HG02852 (cell line): ENCODE measurements around the gene SAMD4B.
"Not testable (repeated sequence)": the region's sequence is repeated elsewhere in the genome, so short reads cannot be mapped to it uniquely, and the experiment has no call there.

Experiments used
- ATAC-seq: cut with Tn5 transposase; IDR thresholded peaks from one replicate; pipeline ENCODE4 v1.9.1; 2021; ENCODE audit warnings: mild to moderate bottlenecking, moderate library complexity; ENCODE audit not compliant: unreplicated experiment

Gene SAMD4B

GRCh38 chr19:39362682-39363657 lies 20.7 kb downstream of the SAMD4B start:
- no peak for ATAC-seq

DNA sequence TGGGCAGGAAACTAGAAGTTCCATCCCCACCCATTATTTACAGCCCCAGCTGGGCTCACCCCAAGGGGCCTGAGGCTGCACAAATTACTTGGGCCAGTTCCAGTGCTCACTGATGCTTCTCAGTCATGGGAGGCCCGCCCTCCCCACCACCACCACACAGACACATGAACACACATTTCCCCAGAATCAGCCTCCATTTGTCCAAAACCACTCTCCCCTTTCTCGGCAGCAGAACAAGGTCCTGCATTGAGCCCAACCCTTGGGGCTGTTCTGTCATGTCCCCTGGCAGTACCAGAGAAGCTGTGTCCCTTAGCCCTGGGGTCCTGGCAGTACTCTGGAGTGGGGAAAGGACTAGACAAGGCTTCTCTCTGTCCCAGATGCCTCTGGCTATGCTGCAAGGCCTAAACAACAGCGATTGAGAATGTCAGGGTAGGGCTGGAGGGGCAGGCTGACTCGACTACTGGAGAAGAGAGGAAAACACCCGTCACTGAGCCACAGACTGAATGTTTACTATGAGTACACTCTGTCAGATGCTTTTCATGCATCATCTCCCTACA lies 21.8 kb downstream of the SAMD4B start:
- ATAC-seq = no peak

DNA sequence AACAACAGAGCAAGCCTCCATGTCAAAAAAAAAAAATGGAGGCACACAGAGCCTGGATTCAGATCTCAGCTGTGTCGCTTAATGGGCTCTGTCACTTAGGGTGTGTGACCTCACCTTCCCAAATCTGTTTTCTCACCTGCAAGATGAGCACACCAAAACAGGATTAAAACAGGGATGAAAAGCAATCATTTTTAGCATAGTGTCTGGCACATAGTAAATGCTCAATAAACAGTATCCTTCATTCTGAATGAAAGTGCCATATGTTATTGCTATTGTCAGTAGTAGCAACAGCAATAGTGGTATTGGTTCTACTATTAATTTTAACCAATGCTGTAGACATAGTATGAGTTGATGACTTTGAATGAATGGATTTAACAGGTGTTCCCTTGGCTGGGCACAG lies 23.3 kb downstream of the SAMD4B start:
- ATAC-seq = no peak

GRCh38 chr19:39369200-39369599 lies 27.0 kb downstream of the SAMD4B start:
- ATAC-seq = no peak

DNA sequence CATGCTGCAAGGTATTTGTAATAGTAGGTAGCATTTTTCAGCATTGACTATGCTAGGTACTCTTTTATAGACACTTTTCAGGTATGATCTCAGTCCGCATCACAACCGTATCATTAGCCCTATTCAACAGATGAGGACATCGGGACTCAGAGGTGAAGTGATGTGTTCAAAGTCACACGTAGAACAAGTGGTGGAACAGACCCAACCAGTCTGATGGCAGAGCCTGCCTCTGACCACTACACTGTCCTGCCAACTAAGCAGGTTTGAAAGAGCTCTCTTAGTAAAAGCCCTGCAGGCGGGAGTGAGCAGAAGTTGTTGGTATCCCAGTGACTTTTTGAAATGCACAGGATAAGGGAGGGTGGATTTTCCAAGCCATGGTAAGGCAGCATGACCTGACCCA lies 28.5 kb downstream of the SAMD4B start:
- no peak for ATAC-seq

DNA sequence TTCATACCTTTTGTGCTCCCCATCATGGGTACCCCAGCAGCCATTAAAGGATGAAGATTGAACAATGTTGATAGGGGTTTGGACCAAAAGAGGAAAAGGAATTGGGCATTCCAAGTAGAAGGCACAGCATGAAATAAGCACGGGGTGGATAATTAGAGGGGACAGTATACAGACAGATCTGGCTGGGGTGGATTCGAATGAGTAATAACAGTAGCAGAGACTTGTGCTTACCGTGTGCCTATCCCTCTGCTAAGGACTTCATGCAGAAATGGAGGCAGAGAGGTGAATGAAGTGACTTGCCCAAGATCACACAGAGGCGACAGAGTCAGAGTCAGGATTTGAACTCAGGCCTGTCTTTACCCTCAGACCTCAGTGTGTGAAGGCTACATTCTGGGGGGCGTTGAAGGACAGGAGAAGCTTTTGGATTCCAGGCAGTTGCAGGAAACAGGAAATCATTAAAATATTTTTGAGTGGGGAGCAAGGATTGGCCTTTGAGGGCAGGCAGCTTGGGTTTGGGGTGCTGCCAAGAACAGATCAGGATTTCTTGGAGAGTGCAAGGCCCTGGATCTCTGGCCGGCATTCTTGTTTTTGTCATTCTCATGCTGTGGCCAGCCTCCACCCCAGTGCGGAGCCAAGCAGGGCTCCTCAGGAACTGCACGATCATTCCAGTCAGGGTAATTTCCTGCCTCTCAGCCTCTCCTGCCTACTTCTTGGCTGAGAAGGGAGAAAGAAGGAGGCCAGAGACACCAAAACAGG lies 30.0 kb downstream of the SAMD4B start:
- no peak for ATAC-seq

GRCh38 chr19:39372941-39373340 lies 30.7 kb downstream of the SAMD4B start:
- no peak for ATAC-seq

- ATAC-seq = no peak
Observed at GRCh38 chr19:39375929-39376328, 33.7 kb downstream of the SAMD4B start.

- no peak for ATAC-seq
Observed at GRCh38 chr19:39377373-39378362, 35.4 kb downstream of the SAMD4B start.

- ATAC-seq = not testable (repeated sequence)
Observed at GRCh38 chr19:39379366-39379765, 37.1 kb downstream of the SAMD4B start.

DNA sequence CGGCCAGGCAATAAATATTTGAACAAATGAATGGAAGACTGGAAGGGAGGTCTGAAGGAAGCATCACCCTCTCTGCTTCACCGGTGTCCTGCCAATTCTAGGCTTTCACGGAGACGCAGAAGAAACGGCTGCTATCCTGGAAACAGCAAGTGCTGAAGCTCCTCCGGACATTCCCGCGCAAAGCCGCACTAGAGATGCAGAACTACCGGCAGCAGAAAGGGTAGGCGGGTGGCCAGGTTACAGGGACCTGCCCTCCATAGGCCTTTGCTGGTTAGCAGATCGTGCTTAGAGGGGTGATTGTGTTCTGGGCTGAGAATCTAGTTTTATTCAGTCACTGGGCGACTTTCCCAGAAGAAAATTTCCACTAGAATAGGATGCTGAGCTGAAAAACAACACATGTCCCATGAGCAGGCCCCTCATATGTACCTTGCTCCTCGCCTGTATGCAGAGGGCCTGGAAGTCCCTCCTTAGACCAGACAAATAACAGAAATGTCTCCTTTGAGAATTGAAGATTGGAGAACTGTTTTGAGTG lies 37.7 kb downstream of the SAMD4B start:
- no peak for ATAC-seq

DNA sequence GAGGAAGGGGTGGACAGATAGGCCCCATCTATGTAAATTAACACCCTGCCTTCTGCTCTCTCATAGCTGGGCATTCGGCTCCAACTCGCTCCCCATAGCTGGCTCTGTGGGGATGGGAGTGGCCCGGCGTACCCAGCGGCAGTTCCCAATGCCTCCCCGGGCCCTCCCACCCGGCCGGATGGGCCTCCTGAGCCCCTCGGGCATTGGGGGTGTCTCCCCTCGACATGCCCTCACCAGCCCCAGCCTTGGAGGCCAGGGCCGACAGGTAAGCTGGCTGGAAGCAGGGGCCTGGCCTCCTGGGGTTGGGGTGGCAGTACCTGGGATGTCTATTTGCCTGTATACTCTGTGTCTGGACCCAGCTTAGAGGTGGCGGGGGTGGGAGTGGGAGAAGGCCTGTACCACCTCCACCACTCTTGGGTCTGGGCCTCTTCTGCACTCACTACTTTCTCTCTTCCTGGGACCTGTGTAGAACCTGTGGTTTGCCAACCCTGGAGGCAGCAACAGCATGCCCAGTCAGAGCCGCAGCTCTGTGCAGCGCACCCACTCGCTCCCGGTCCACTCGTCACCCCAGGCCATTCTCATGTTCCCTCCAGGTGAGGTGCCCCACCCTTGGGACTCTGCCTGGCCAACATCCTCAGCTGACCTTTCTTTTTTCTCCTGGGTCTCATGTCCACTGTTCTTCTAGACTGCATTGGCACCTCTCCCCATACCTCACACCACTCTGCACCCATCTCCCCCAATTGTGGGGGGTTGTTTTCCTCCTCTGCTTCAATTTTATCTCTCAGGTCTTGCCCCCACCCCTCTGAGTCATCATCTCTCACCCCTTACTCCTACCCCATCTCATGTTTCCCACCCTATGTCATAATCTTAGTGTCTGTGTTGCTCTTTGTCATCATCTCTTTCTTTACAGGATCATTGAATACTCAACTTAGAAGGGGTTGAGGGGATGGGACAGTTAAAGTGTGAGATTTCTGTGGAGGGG lies 38.6 kb downstream of the SAMD4B start:
- no peak for ATAC-seq

- ATAC-seq = no peak
Observed at GRCh38 chr19:39381910-39382611, 39.8 kb downstream of the SAMD4B start.

DNA sequence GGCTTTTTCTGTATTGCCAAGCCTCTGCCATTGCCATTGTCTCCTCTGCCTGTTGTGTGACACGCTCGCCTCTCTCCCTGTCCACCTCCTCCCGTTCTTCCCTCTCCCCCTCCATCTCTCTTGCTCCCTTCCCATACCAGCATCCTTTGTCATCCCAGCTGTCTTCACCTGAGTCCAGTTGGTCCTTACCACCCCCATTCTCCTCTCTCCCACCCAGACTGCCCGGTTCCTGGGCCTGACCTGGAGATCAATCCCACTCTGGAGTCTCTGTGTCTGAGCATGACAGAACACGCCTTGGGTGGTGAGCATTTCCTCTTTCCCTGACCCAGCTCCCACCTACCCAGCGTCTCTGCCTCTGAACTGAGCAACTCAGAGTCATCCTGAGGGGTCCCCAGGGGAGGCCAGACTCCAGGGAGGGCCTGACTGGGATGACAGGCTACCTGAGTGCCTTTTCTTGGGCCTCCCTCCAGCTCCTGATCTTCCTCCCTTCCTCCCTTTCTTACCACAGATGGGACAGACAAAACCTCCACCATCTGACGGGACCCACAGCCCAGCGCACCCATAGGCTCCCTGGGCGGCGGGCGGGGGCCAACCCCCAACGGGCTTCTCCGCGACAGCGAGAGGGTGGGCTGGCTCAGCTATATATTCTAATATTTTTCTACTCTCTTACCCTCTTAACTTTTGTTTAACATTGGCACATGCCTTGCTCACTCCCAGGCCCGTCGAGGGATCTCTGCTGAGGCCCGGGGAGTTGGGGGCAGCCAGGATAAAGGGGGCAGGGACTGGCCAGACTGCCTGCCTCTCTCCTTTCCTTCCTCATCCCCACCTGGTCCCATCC lies 41.0 kb downstream of the SAMD4B start:
- ATAC-seq = no peak

DNA sequence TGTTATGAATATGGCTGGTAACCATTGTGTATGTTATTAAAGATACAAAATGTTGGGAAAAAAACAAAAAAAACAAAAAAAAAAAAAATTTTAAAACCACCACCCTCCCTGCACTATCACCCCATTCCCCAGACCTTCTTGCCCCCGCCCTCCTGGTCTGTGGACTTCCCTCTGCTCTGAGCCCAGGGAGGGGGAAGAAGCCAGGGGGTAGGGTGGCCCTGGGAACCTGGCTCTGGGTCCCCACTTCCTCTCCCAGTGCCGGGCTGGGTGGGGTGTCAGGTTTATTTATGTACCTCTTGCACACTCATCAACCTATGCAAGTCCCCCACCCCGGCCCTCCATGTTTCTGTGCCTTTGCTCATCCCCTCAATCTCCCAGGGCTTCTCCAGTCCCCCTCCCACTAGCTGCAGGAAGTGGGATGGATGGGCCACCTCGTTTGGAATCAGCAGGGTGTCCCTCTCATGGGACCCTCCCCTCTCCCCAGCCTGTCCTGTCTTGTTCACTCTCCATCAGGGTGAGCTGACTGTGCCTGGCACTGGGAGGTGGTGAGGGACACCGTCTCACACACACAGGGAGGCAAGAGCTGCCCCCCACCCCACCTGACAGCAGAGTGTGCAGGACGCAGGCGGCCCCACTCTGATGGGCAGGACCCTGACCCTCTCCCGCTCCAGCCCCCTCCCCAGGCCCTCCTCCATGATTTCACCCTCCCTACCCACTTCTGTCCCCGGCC lies 42.8 kb downstream of the SAMD4B start:
- ATAC-seq = no peak

DNA sequence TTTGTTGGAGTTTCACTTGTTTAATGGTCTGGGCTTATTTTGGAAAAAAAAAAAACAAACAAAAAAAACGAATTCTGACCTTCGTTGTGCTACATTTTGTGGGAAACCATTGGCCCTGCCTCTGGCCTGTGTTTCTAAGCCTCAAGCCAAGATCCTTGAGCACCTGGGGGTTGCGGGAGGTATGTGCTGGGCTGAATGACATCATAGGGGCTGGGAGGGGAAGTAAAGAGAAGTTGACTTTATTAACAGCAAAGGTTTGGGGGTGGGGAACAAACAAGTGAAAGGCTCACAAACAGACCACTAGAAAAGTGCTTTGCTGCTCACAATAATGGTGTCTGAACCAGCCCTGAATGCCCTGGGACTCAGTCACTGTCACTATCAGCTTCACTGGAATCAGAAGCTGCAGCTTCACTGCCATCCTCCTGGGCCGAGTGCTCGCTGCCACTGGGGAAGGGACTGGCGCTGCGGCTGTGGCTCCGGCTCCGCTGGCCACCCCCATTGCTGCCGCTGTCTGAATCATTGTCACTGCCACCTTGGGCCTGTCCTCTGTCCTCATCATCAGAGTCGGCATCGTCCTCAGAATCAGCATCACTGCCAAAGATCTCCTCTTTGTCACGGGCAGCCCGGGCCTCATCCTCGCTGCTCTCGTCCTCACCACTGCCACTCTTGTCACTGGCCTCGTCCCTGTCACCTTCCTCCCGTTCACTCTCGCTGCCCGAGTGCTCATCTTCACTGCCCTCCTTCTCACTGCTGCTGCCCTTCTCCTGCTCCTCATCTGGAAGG lies 43.6 kb downstream of the SAMD4B start:
- ATAC-seq = no peak
